Fibroblast of skin of right quadriceps (primary cell): ENCODE results near the gene ITSN1.
"Not testable (repeated sequence)": the region's sequence is repeated elsewhere in the genome, so short reads cannot be mapped to it uniquely, and the experiment has no call there.

Experiments
- DNase-seq: peaks from one replicate; pipeline ENCODE4 v3.0.0-alpha.2; 2013

Gene ITSN1

GRCh38 chr21:33651965-33652680, 9.8 kb downstream of the ITSN1 start:
- no peak for DNase-seq

DNA sequence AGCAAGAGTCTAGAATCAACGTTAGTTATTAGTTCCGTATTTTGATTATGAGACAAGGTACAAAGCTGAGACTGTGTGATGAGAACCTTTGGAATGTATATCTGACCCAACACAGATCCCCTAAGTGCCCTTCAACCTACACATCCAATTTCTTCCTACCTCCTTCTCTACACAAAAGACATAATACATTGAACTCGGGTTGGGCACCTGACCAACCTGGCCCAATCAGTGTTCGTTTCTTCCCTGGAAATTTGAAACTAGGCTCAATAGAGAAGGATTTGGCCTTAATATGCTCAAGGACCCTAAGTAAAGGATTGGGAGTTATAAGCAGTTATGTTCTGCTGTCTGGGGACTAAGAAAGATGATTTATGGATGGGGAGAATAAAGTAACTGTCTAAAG, 12.1 kb downstream of the ITSN1 start:
- no peak for DNase-seq

- DNase-seq = peak; percentile 88
These were observed 13.4 kb downstream of the ITSN1 start for GRCh38 chr21:33655588-33656221.

DNA sequence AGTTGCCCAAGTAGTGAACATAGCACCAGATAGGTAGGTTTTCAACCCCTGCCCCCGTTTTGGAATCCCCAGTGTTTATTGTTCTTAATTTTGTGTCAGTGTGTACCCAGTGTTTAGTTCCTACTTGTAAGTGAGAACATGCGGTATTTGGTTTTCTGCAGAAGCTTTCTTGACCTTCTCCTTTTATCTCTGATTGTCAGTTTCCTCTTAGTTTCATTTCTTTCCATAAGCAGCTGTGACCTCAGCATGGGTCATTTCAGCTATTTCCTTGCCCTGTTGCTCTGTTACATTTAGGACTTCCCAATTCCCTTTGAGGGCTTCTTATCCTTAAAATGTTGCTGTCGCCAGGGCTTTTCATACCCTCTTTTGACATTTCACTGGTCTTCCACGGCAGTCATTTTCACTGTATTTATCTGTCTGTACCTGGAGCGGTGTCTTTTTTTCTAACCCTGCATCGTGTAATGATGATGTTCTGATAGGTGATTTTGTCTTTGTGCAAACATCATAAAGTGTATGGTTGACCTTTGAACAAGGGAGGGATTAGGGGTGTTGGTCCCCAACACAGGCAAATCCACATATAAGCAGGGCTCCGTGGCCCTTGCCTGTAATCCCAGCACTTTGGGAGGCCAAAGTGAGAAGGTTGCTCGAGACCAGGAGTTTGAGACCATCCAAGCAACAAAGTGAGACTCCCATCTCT, 15.0 kb downstream of the ITSN1 start:
- DNase-seq = no peak

GRCh38 chr21:33658919-33659567, 16.7 kb downstream of the ITSN1 start:
- no peak for DNase-seq

GRCh38 chr21:33659568-33659949, 17.3 kb downstream of the ITSN1 start:
- DNase-seq = no peak

GRCh38 chr21:33660406-33660805, 18.1 kb downstream of the ITSN1 start:
- DNase-seq = no peak

GRCh38 chr21:33661146-33661545, 18.8 kb downstream of the ITSN1 start:
- DNase-seq = no peak

GRCh38 chr21:33662046-33662445, 19.7 kb downstream of the ITSN1 start:
- DNase-seq = no peak

DNA sequence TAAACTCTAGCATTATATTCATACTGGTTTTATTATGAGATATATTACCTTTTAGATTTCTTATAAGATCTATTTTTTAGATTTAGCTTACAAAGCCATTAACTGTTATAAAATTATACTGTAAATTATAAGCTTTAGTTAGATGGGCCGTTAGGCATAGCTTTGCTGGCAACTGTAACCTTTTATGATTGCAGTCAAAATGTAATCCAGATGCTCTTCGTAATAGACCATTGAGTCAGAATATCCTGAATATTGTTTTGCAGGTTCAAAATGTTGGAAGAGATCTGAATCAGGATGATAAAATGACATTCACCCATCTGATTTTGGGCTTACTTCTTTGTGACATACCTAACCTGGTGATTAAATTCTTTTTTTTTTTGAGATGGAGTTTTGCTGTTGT, 20.9 kb downstream of the ITSN1 start:
- DNase-seq = no peak

DNA sequence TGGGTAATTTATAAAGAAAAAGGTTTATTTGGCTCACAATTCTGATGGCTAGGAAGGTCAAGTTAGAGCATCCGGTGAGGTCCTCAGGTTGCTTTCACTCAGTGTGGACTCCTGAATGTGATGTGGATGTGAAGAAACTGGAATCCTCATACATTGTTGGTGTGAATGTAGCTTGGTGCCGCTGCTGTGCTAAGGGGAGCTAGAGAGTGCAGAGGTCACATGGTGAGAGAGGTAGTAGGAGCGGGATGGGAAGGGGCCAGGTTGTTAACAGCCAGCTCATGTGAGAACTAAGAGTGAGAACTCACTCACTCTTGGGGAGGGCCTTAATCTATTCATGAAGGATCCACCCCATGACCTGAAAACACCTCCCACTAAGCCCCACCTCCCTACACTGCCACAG, 21.8 kb downstream of the ITSN1 start:
- DNase-seq = no peak

GRCh38 chr21:33666153-33666552, 23.9 kb downstream of the ITSN1 start:
- DNase-seq = peak; percentile 23

GRCh38 chr21:33667636-33668035, 25.3 kb downstream of the ITSN1 start:
- no peak for DNase-seq

- peak; percentile 48 for DNase-seq
These were observed 25.9 kb downstream of the ITSN1 start for GRCh38 chr21:33668180-33668579.

DNA sequence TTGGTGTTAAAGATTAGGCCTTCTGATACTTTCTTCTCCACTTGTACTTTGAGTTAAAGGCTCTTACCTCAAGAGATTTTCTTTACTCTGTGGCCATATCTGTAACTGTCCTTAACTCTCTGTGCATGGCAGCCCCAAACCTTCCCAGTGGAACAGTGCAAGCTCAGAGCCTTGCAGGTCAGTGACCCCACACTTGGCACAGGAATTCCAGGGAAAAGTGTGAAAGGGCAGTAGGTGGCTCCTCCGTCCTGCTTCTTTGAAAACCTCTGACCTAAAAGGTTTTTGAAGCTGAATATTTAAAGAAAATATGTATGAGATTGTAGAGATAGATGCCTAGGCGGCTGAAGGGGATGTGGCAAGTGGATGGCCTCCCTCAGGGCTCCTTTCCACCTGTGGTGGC, 26.3 kb downstream of the ITSN1 start:
- DNase-seq = no peak

DNA sequence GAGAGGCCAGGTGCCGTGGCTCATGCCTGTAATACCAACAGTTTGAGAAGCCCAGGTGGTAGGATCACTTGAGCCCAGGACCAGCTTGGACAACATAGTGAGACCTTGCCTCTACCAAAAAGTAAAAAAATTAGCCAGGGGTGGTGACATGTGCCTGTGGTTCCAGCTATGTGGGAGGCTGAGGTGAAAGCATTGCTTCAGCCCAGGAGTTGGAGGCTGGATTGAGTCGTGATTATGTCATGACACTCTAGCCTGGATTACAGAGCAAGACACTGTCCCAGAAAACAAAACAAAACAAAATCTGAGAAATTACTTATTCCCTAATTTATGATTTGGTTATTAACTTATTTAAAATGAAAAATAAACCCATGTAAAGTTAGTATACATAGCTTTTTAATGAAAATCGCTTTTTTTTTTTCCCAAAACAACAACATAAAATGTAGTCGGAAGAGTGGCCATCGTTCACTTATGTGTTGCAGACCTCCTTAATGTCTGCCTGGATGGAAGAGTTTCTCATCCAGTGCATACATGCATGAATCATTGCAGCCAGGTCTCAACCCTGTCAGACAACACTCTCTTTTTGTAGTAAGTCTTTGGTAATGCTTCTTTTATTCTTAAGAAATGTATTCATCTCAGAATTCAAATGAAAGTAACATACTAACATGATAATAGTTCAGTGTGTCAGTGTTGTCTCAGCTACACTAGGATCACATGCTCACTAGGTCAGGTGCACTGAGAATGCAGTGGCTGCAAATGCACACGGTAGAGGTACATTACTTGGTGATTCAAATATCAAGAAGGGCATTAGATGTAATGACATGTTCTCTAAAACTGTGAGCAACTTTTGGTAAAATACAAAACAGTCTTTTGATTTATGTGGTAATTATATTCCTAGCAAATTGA, 28.0 kb downstream of the ITSN1 start:
- DNase-seq = no peak

- no peak for DNase-seq
These were observed 31.2 kb downstream of the ITSN1 start for GRCh38 chr21:33673473-33673872.

GRCh38 chr21:33674226-33674625, 31.9 kb downstream of the ITSN1 start:
- DNase-seq = no peak

DNA sequence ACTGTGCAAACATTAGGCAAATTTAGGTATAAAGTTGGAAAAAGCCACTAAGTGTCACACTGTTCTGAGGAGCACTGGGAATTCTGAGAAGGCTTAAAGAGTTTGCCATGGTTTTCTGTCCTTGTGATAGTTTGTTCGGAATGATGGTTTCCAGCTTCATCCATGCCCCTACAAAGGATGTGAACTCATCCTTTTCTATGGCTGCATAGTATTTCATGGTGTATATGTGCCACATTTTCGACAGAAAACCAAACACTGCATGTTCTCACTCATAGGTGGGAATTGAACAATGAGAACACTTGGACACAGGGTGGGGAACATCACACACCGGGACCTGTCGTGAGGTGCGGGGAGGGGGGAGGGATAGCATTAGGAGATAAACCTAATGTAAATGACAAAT, 34.4 kb downstream of the ITSN1 start:
- not testable (repeated sequence) for DNase-seq

GRCh38 chr21:33677450-33677849, 35.1 kb downstream of the ITSN1 start:
- DNase-seq = no peak

DNA sequence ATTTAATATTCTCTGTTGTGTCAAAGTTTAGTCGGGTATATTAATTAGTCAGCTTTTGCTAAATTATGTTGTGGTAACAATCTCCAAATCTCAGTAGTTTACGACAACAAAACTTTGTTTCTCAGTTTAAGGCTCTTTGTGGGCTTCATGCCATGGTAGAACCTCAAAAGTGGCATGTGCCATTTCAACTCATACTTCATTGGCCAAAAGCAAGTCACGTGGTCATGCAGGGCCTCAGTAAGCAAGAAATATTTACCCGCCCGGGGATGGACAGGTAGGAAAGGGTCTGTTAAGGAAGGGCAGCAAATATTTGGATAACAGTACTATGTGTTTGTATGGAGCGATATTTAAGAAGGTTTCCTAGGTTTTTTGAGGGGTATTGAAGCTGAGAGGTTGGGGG, 38.6 kb downstream of the ITSN1 start:
- DNase-seq = no peak

GRCh38 chr21:33682992-33683627, 40.8 kb downstream of the ITSN1 start:
- DNase-seq = peak; percentile 94
